K562 (cell line): ENCODE measurements around the gene BDKRB2. TPM values are rescaled to one million over a fixed set of nuclear protein-coding genes. Genes with fewer than 3 reads are reported as not detected.

ENCODE experiments used
- ATAC-seq: fragments of 200-7000 bp; cut with Tn5 transposase; 3 replicates; pipeline ENCODE4 v1.9.1; 2020; ENCODE audit warnings: moderate library complexity
- BruUV-seq: library from RNA; stranded (reverse); fragments of 400-500 nt; replicated peaks from 2 replicates; lab custom pipeline; 2021; lab: Mats Ljungman, UMichigan
- CTCF ChIA-PET: fragments of 300-600 bp; formaldehyde crosslinking; extraction: SDS; loops from one replicate; lab custom pipeline; 2021; ENCODE audit warnings: low intra/inter-chr PET ratio; lab: Yijun Ruan, JAX
- POLR2A ChIA-PET: fragments of 300-600, 350-650 bp; sonication (Branson Sonifier 250); formaldehyde crosslinking; extraction: SDS; loops from one replicate; lab custom pipeline; 2021; ENCODE audit warnings: antibody characterized with exemption, inconsistent platforms; lab: Yijun Ruan, JAX
- DNase-seq, 4 experiments: peaks; one replicate each; pipeline versions ENCODE4 v3.0.0 to v3.0.0-alpha.2; 2011 to 2018; ENCODE audit warnings: low spot score in 3 of 4, mixed read lengths in 3 of 4; ENCODE audit errors: extremely low read depth in 1 of 4
- FAIRE-seq: peaks from 2 replicates; lab custom pipeline; 2011; peaks lifted over from hg19 to GRCh38; lab: Jason Lieb, UNC
- H2AFZ ChIP-seq: 2 replicates; pipeline ENCODE4 v1.6.0; 2011; ENCODE audit warnings: low read depth, low read length, control low read depth, inconsistent platforms
- H3K27ac ChIP-seq: fragments of 200-600 bp; 3 replicates; pipeline ENCODE4 v1.8.0; 2011; ENCODE audit warnings: low read depth, mild to moderate bottlenecking, control low read depth, inconsistent platforms, low read length, moderate library complexity, mixed read lengths; ENCODE audit errors: extremely low read depth
- H3K27me3 ChIP-seq, 2 experiments: fragments of 300-600 bp in 1 of 2; 2 replicates in 1 of 2; 3 replicates in 1 of 2; pipeline versions ENCODE4 v1.6.0 to v1.8.0; 2011; ENCODE audit warnings: inconsistent platforms in 2 of 2, low read length in 2 of 2, mild to moderate bottlenecking in 1 of 2, mixed read lengths in 1 of 2, moderate library complexity in 1 of 2; ENCODE audit not compliant: control insufficient read depth in 2 of 2, insufficient read depth in 2 of 2
- H3K36me3 ChIP-seq: fragments of 300-600 bp; 3 replicates; pipeline ENCODE4 v1.8.0; 2011; ENCODE audit warnings: mild to moderate bottlenecking, low read length, inconsistent platforms; ENCODE audit not compliant: control insufficient read depth, insufficient read depth
- H3K4me1 ChIP-seq, 2 experiments: fragments of 200-600 bp in 1 of 2; replicated peaks in 1 of 2; 2 replicates in 1 of 2; 3 replicates in 1 of 2; pipeline versions ENCODE4 v1.5.1 to v1.8.0; 2011; ENCODE audit warnings: inconsistent platforms in 2 of 2, low read length in 2 of 2, mild to moderate bottlenecking in 1 of 2, mixed read lengths in 1 of 2, moderate library complexity in 1 of 2; ENCODE audit not compliant: control insufficient read depth in 2 of 2, insufficient read depth in 2 of 2
- H3K4me2 ChIP-seq: 2 replicates; pipeline ENCODE4 v1.6.1; 2011; ENCODE audit warnings: low read length, control low read depth, inconsistent platforms, mixed read lengths; ENCODE audit not compliant: insufficient read depth
- H3K4me3 ChIP-seq: fragments of 200-600 bp; sonication (generic), shearing (Covaris generic); 2 replicates; pipeline ENCODE4 v1.5.1; 2016; ENCODE audit warnings: control low read depth, inconsistent platforms
- H3K79me2 ChIP-seq: fragments of 200-600 bp; 3 replicates; pipeline ENCODE4 v1.8.0; 2011; ENCODE audit warnings: low read length, inconsistent platforms; ENCODE audit not compliant: control insufficient read depth, insufficient read depth
- H3K9ac ChIP-seq, 2 experiments: 2 replicates each; pipeline versions ENCODE4 v1.6.0 to v1.6.1; 2011; ENCODE audit warnings: low read depth in 2 of 2, low read length in 2 of 2, control low read depth in 1 of 2, inconsistent platforms in 1 of 2, mild to moderate bottlenecking in 1 of 2, mixed read lengths in 1 of 2; ENCODE audit not compliant: insufficient read depth in 1 of 2
- H3K9me1 ChIP-seq: one replicate; pipeline ENCODE4 v1.6.0; 2011; ENCODE audit warnings: inconsistent platforms, mild to moderate bottlenecking, low read length, moderate library complexity; ENCODE audit not compliant: control insufficient read depth, insufficient read depth
- H3K9me3 ChIP-seq: replicated peaks from 2 replicates; pipeline ENCODE4 v1.5.1; 2011; ENCODE audit warnings: low read depth, low read length, inconsistent platforms; ENCODE audit not compliant: control insufficient read depth, insufficient read depth
- H4K20me1 ChIP-seq: replicated peaks from 2 replicates; pipeline ENCODE4 v1.6.1; 2011; ENCODE audit warnings: low read length, inconsistent platforms, mixed read lengths; ENCODE audit not compliant: control insufficient read depth, insufficient read depth
- ATF3 ChIP-seq, 2 experiments: fragments of 450-650 bp in 1 of 2; sonication (generic) in 1 of 2; formaldehyde crosslinking in 1 of 2; IDR thresholded peaks in 1 of 2; conservative IDR thresholded peaks in 1 of 2; 2 replicates each; pipeline versions ENCODE4 v1.6.1 to v1.8.1; 2016 to 2023; ENCODE audit warnings: mild to moderate bottlenecking in 2 of 2, moderate library complexity in 2 of 2, inconsistent platforms in 1 of 2, missing genetic modification reagents in 1 of 2
- CHD4 ChIP-seq: fragments of 200-600 bp; sonication (generic); IDR thresholded peaks from 3 replicates; pipeline ENCODE4 v1.6.1; 2012; ENCODE audit warnings: low read depth, mild to moderate bottlenecking, mixed read lengths, low read length, inconsistent platforms; ENCODE audit not compliant: insufficient read depth, insufficient replicate concordance, poor library complexity, severe bottlenecking
- FOXK2 ChIP-seq, 2 experiments: fragments of 450-650 bp; IDR thresholded peaks in 1 of 2; conservative IDR thresholded peaks in 1 of 2; 2 replicates each; pipeline ENCODE4 v1.6.1; 2016; ENCODE audit warnings: low read depth in 2 of 2, mild to moderate bottlenecking in 1 of 2
- ZFPM2 ChIP-seq: fragments of 250-450 bp; sonication (Bioruptor Pico); IDR thresholded peaks from 2 replicates; pipeline ENCODE4 v1.5.1; 2022; ENCODE audit warnings: mild to moderate bottlenecking
- ZKSCAN1 ChIP-seq: fragments of 150-350 bp; IDR thresholded peaks from 2 replicates; pipeline ENCODE4 v1.6.1; 2016; ENCODE audit warnings: low read depth, low read length
- ZNF124 ChIP-seq: sonication (generic); formaldehyde crosslinking; IDR thresholded peaks from 2 replicates; pipeline ENCODE4 v1.8.1; 2022; ENCODE audit warnings: missing genetic modification reagents
- ZNF282 ChIP-seq: sonication (generic); formaldehyde crosslinking; IDR thresholded peaks from 2 replicates; pipeline ENCODE4 v1.8.1; 2023; ENCODE audit warnings: missing genetic modification reagents
- ZNF431 ChIP-seq: sonication (generic); formaldehyde crosslinking; IDR thresholded peaks from 2 replicates; pipeline ENCODE4 v1.8.0; 2022; ENCODE audit warnings: mild to moderate bottlenecking, missing genetic modification reagents
- WGBS: fragments of 100-300 bp; shearing (Covaris generic); methylation state at CpG from one replicate; pipeline ENCODE4 v1.1.6; 2016; ENCODE audit warnings: low coverage, mixed read lengths; ENCODE audit not compliant: insufficient coverage; ENCODE audit errors: missing lambda C conversion rate; 5-methylcytosine and 5-hydroxymethylcytosine counted together
- in situ Hi-C: fragments of 300-500 bp; cut with MboI; formaldehyde crosslinking; loops from 4 replicates; pipeline ENCODE4 v1.15.0; 2018; ENCODE audit warnings: inconsistent platforms, mixed read lengths
- intact Hi-C: fragments of 100-400 bp; cut with micrococcal nuclease; formaldehyde crosslinking; loops from 2 replicates; pipeline ENCODE4 v1.14.2; 2022
- polyA plus RNA-seq, 8 experiments: library from polyadenylated mRNA; depleted of rRNA in 4 of 8; stranded (reverse) in 5 of 8; unstranded in 3 of 8; fragments of >200 nt; fragmentation: Nextera tagmentation in 2 of 8; fragmentation: Illumina TruSeq in 1 of 8; extraction: Ambion mirVana in 2 of 8; extraction: Trizol in 1 of 8; gene quantifications; 2 replicates each; pipeline versions ENCODE4 v1.2.1 to v1.2.3, GENCODE V29; 2011 to 2014; ENCODE audit warnings: inconsistent platforms in 1 of 8, missing spikeins in 1 of 8
- total RNA-seq, 7 experiments: library from RNA; depleted of rRNA in 6 of 7; stranded (reverse); fragments of >200 nt in 6 of 7; fragmentation: Illumina TruSeq in 2 of 7; extraction: Trizol in 2 of 7; gene quantifications; 2 replicates each; pipeline versions ENCODE4 v1.2.1 to v1.2.3, GENCODE V29; 2011 to 2021; ENCODE audit warnings: low replicate concordance in 1 of 7
- TF ChIP-seq, protein P1 (sequence below): fragments of 250-450 bp; sonication (Bioruptor Pico); IDR thresholded peaks from 2 replicates; pipeline ENCODE4 v1.5.1; 2021; ENCODE audit warnings: mild to moderate bottlenecking
- TF ChIP-seq, protein P2 (sequence below): sonication (generic); formaldehyde crosslinking; IDR thresholded peaks from 2 replicates; pipeline ENCODE4 v1.8.0; 2022; ENCODE audit warnings: missing genetic modification reagents, mild to moderate bottlenecking, moderate library complexity, borderline replicate concordance

The BDKRB2 gene
- total and polyA plus RNA-seq, 9 of the 15 experiments (the other 6 are each of a cell fraction or from before 2014, with no cell fraction given) = 0.02 TPM; not detected in 8

- CTCF ChIA-PET = interaction anchor here (0.6 kb wide), 1 partner anchor 10 kb away, joined by 3 read pairs; no protein-coding TSS in a partner anchor
- H3K4me2 ChIP-seq = no peak overlapping the region
These were observed 64.7 kb downstream of the BDKRB2 start for GRCh38 chr14:96269359-96269710.

More at GRCh38 chr14:96269359-96269710, 64.7 kb downstream of the BDKRB2 start:
- H3K27me3 ChIP-seq = peaks cover under 1 to 35% of the 10 kb centered on the region in 2 experiments; a peak in 4 of 5 replicates
- FAIRE-seq (no peak), ATAC-seq (no peak), DNase-seq (no peak)
- H3K9me3 ChIP-seq = no peaks in the 10 kb centered on the region
- H4K20me1 ChIP-seq = no peaks in the 10 kb centered on the region
- H3K36me3 ChIP-seq = no peaks in the 10 kb centered on the region
- POLR2A ChIA-PET = interaction anchor here (0.6 kb wide), 1 partner anchor 8 kb away, joined by 6 read pairs; no protein-coding TSS in a partner anchor
- intact Hi-C loops = no loop called here
- in situ Hi-C loops = loop anchor here (10.0 to 25.0 kb wide), 2 partner anchors 155 to 707 kb away; no protein-coding TSS in a partner anchor
- H3K9me1 ChIP-seq = no peaks in the 10 kb centered on the region
- H3K4me1 ChIP-seq = no peaks in the 10 kb centered on the region; a peak in 1 of 5 replicates
- H3K27ac ChIP-seq = no peak overlapping the region
- H3K4me3 ChIP-seq = no peak overlapping the region
- no peaks in the 10 kb centered on the region for H3K79me2 ChIP-seq
- H3K9ac ChIP-seq = no peak overlapping the region
- BruUV-seq = no TSS peak
- TF ChIP-seq ATF3 (IDR thresholded peaks at IDR 0.05) (no peak), ATF3 (CRISPR knock-in tag; conservative IDR thresholded peaks at IDR 0.05) (no peak), ZFPM2 (no peak), CHD4 (no peak), ZNF282 (no peak), ZNF431 (CRISPR knock-in tag) (no peak), ZKSCAN1 (no peak), ZNF124 (CRISPR knock-in tag) (no peak), FOXK2 (conservative IDR thresholded peaks at IDR 0.05 in 1 of 2, IDR thresholded peaks at IDR 0.05 in 1 of 2; ENCODE audit: low read depth in 2 of 2) (no peak)
- TF ChIP-seq, protein P1, sequence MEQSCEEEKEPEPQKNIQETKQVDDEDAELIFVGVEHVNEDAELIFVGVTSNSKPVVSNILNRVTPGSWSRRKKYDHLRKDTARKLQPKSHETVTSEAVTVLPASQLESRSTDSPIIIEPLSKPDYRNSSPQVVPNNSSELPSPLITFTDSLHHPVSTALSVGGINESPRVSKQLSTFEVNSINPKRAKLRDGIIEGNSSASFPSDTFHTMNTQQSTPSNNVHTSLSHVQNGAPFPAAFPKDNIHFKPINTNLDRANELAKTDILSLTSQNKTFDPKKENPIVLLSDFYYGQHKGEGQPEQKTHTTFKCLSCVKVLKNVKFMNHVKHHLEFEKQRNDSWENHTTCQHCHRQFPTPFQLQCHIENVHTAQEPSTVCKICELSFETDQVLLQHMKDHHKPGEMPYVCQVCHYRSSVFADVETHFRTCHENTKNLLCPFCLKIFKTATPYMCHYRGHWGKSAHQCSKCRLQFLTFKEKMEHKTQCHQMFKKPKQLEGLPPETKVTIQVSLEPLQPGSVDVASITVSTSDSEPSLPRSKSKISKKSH (CRISPR knock-in tag) = no peak
- TF ChIP-seq, protein P2, sequence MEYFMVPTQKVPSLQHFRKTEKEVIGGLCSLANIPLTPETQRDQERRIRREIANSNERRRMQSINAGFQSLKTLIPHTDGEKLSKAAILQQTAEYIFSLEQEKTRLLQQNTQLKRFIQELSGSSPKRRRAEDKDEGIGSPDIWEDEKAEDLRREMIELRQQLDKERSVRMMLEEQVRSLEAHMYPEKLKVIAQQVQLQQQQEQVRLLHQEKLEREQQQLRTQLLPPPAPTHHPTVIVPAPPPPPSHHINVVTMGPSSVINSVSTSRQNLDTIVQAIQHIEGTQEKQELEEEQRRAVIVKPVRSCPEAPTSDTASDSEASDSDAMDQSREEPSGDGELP (CRISPR knock-in tag) = no peak
- WGBS = 0% methylated on average over 10 of the region's 10 CpGs
- H2AFZ ChIP-seq = no peak overlapping the region
